HG02852 (cell line): ENCODE measurements around the gene KYAT1.

Source experiments
- ATAC-seq: cut with Tn5 transposase; IDR thresholded peaks from one replicate; pipeline ENCODE4 v1.9.1; 2021; ENCODE audit warnings: mild to moderate bottlenecking, moderate library complexity; ENCODE audit not compliant: unreplicated experiment

The KYAT1 gene

DNA sequence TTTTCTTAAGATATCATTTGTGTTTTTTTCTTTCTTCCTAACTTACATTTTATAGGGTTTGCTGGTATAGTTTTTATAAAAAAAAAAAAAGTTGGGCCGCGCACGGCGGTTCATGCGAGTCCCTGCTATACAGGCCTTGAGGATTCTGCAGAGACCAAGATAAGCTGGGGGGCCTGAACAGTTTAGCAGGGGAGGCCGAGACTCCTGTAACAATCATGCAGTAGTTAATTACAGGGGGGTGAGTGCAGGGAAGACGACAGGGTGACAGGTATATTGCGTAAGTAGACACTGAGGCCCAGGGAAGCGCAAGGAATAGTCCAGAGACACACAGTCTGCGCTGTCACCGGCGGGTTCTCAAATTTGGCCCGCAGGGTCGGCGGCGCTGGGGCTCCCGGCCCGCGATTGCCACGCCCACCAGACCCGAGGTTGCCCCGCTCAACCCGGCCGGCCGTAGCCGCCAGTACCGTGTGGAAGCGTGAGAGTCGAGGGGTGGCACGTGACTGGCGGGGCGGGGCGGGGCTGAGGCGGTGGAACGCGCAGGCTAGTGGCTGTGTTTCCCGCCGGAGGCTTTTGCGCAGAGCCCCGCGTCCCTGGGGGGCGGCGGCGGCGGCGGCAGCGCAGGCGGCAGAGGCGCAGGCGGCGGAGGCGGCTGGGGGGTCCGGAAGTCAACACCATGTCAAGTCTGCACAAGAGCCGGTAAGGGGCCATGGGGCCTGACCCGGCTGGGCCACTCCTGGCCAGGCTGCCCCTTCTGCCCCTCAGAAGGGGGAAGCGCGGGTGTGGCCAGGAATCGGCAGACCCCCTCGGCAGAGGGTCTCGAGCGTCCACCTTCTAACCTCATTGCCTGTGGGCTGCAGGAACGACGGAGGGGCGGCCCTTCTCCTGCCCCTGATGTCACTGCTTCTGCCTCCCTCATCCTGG is 94.8 kb downstream of the KYAT1 start, which contains the start of gene TBC1D13:
TBC1D13 (plus strand) TSS at position 573 of the 921 bp plus-strand sequence; CDS start at position 674, 101 bp downstream.
- ATAC-seq: peak; percentile 86

GRCh38 chr9:128785427-128785826 is 96.3 kb downstream of the KYAT1 start:
- no peak for ATAC-seq
